Measurements from ENCODE around the gene CLASRP. TPM values are rescaled to one million over a fixed set of nuclear protein-coding genes. Genes with fewer than 3 reads are reported as not detected.
"Not testable (repeated sequence)": the region's sequence is repeated elsewhere in the genome, so short reads cannot be mapped to it uniquely, and the experiment has no call there.

Gene CLASRP
- total RNA-seq, 1 donor, result 17.0 TPM

DNA sequence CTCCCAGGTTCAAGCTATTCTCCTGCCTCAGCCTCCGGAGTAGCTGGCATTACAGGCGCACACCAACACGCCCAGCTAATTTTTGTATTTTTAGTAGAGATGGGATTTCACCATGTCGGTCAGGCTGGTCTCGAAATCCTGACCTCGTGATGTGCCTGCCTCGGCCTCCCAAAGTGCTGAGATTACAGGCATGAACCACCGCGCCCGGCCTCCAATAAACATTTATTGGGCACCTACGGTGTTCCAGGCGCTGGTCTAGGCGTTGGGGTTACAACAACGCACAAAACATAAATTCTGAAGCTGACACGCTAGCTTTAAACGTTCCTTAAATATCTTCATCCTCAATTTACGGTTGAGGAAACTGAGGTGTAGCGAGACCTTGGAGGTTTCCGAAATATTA, 38.2 kb upstream of the CLASRP start:
- not testable (repeated sequence) for H4K20me1 ChIP-seq (ENCODE audit: insufficient read depth, low read length)

DNA sequence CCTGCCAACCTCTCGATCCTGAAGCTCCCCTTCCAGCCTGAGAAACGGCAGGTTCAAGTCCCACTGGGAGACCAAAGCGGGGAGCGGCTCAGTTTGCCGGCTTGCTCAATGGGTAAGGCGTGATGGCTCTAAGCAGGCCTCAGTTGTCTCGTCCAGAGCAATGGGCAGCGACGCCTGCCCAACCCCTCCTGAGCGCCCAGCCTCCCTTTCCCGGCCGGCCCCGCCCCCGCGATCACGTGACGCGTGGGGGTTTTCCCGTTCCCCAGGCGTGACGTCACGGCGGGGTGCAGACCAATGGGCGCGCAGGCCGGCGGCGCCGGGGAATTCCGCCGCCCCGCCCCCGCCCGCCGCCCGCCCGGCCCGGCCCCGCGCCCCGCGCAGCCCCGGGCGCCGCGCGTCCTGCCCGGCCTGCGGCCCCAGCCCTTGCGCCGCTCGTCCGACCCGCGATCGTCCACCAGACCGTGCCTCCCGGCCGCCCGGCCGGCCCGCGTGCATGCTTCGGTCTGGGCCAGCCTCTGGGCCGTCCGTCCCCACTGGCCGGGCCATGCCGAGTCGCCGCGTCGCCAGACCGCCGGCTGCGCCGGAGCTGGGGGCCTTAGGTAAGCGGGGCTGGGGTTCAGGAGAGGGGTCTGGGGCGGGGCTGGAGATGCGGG, 37.6 kb upstream of the CLASRP start, which contains the start of gene RELB:
Gene RELB (plus strand): TSS at position 378 of the 653 bp plus-strand sequence. CDS start 116 bp downstream, at position 494.
- H3K4me3 ChIP-seq (ENCODE audit: insufficient read depth, low read length), result peak within 1 kb of the TSS; percentile 87
- H3K27ac ChIP-seq (ENCODE audit: low read depth, low read length), result peak within 1 kb of the TSS; percentile 92
- H3K4me1 ChIP-seq (ENCODE audit: insufficient read depth, low read length), result peaks cover 6% of the 10 kb centered on the region
- peaks cover 7% of the 10 kb centered on the region for H3K79me2 ChIP-seq (ENCODE audit: insufficient read depth, low read length)
- peak; percentile 100 for DNase-seq (ENCODE audit: insufficient read length, low spot score, missing footprints)
- peak within 1 kb of the TSS; percentile 78 for H3K4me2 ChIP-seq (ENCODE audit: insufficient read depth, low read length)
- H3K36me3 ChIP-seq (ENCODE audit: insufficient read depth, low read length), result no peaks in the 10 kb centered on the region
- TF ChIP-seq, protein P1, sequence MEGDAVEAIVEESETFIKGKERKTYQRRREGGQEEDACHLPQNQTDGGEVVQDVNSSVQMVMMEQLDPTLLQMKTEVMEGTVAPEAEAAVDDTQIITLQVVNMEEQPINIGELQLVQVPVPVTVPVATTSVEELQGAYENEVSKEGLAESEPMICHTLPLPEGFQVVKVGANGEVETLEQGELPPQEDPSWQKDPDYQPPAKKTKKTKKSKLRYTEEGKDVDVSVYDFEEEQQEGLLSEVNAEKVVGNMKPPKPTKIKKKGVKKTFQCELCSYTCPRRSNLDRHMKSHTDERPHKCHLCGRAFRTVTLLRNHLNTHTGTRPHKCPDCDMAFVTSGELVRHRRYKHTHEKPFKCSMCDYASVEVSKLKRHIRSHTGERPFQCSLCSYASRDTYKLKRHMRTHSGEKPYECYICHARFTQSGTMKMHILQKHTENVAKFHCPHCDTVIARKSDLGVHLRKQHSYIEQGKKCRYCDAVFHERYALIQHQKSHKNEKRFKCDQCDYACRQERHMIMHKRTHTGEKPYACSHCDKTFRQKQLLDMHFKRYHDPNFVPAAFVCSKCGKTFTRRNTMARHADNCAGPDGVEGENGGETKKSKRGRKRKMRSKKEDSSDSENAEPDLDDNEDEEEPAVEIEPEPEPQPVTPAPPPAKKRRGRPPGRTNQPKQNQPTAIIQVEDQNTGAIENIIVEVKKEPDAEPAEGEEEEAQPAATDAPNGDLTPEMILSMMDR (IDR thresholded peaks at IDR 0.05; ENCODE audit: extremely low read depth, low read depth, low read length), result no peak
- H2AFZ ChIP-seq (ENCODE audit: low read length), result peak within 1 kb of the TSS; percentile 80
- H4K20me1 ChIP-seq (ENCODE audit: insufficient read depth, low read length), result no peaks in the 10 kb centered on the region
- H3K9me3 ChIP-seq (ENCODE audit: low read depth, low read length), result no peaks in the 10 kb centered on the region
- H3K27me3 ChIP-seq (ENCODE audit: insufficient read depth, low read length), result no peaks in the 10 kb centered on the region

More for the DNA sequence above, 38.2 kb upstream of the CLASRP start:
- Histone ChIP-seq H3K4me3 (ENCODE audit: insufficient read depth, low read length) (peak overlapping the region; percentile 87), H2AFZ (ENCODE audit: low read length) (peak overlapping the region; percentile 61), H3K4me2 (ENCODE audit: insufficient read depth, low read length) (peak overlapping the region; percentile 72), H3K27ac (ENCODE audit: low read depth, low read length) (peak overlapping the region; percentile 47)
- H3K79me2 ChIP-seq (ENCODE audit: insufficient read depth, low read length); H3K9me3 ChIP-seq (ENCODE audit: low read depth, low read length); H3K4me1 ChIP-seq (ENCODE audit: insufficient read depth, low read length); H3K27me3 ChIP-seq (ENCODE audit: insufficient read depth, low read length); H3K36me3 ChIP-seq (ENCODE audit: insufficient read depth, low read length); DNase-seq (ENCODE audit: insufficient read length, low spot score, missing footprints): not testable (repeated sequence)

DNA sequence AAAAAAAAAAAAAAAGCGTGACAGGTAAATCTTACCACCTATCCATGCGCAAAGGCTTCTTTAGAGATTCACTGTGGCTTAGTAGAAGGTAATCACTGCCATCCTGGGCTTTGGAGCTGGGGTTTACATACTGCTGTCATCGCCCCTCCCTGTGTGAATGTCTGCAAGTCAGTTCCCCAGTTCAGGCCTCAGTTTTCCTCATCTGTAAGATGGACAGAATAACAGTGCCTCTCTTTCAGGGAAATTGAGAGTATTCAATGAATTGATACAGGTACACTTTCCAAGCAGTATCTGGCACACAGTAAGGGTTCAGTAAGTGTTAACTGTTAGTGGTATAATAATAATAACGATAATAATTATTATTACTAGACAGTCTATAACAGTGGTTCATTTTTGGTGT, 35.4 kb upstream of the CLASRP start:
- H3K27me3 ChIP-seq (ENCODE audit: insufficient read depth, low read length), result no peaks in the 10 kb centered on the region
- DNase-seq (ENCODE audit: insufficient read length, low spot score, missing footprints), result no peak
- peaks cover 6% of the 10 kb centered on the region for H3K4me1 ChIP-seq (ENCODE audit: insufficient read depth, low read length)
- H3K36me3 ChIP-seq (ENCODE audit: insufficient read depth, low read length), result peaks cover 10% of the 10 kb centered on the region
- no peak overlapping the region for H3K27ac ChIP-seq (ENCODE audit: low read depth, low read length)
- peaks cover 3% of the 10 kb centered on the region for H4K20me1 ChIP-seq (ENCODE audit: insufficient read depth, low read length)
- H3K4me2 ChIP-seq (ENCODE audit: insufficient read depth, low read length), result no peak overlapping the region
- TF ChIP-seq, protein P1 (IDR thresholded peaks at IDR 0.05; ENCODE audit: extremely low read depth, low read depth, low read length), result no peak
- peaks cover 7% of the 10 kb centered on the region for H3K79me2 ChIP-seq (ENCODE audit: insufficient read depth, low read length)
- no peak overlapping the region for H2AFZ ChIP-seq (ENCODE audit: low read length)
- no peaks in the 10 kb centered on the region for H3K9me3 ChIP-seq (ENCODE audit: low read depth, low read length)
- no peak overlapping the region for H3K4me3 ChIP-seq (ENCODE audit: insufficient read depth, low read length)

DNA sequence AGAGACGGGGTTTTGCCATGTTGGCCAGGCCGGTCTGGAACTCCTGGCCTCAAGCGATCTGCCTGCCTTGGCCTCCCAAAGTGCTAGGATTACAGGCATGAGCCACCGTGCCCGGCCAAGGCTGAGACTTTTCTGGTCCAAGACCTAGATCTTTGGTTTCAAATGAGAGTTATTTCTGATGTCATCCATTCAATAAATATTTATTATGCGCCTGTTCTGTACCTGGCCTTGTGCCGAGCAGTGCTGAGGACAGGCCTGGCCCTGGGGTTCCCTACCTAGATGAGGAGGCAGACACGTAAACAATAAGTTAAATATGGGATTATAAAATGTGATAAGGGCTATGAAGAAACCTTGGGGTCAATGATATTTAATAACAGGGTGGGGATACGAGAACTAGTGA, 33.1 kb upstream of the CLASRP start:
- Histone ChIP-seq H3K27me3 (ENCODE audit: insufficient read depth, low read length) (no peaks in the 10 kb centered on the region), H3K4me2 (ENCODE audit: insufficient read depth, low read length) (no peak overlapping the region), H4K20me1 (ENCODE audit: insufficient read depth, low read length) (peaks cover 6% of the 10 kb centered on the region), H2AFZ (ENCODE audit: low read length) (no peak overlapping the region), H3K4me3 (ENCODE audit: insufficient read depth, low read length) (no peak overlapping the region), H3K79me2 (ENCODE audit: insufficient read depth, low read length) (peaks cover 7% of the 10 kb centered on the region), H3K27ac (ENCODE audit: low read depth, low read length) (no peak overlapping the region), H3K4me1 (ENCODE audit: insufficient read depth, low read length) (peaks cover 6% of the 10 kb centered on the region), H3K9me3 (ENCODE audit: low read depth, low read length) (no peaks in the 10 kb centered on the region), H3K36me3 (ENCODE audit: insufficient read depth, low read length) (peaks cover 14% of the 10 kb centered on the region)
- TF ChIP-seq, protein P1 (IDR thresholded peaks at IDR 0.05; ENCODE audit: extremely low read depth, low read depth, low read length), result no peak
- peak; percentile 30 for DNase-seq (ENCODE audit: insufficient read length, low spot score, missing footprints)

Data from osteoblast (primary cell).